Stimulated activated CD4-positive, alpha-beta T cell treated with anti-CD3 and anti-CD28 coated beads, Interleukin-1b, Interleukin-23, amount 100 ng/mL, for 48 hours (primary cell): ENCODE measurements around the gene DENND4A.
"Not testable (repeated sequence)": the region's sequence is repeated elsewhere in the genome, so short reads cannot be mapped to it uniquely, and the experiment has no call there.

Experiments
- DNase-seq: peaks from one replicate; pipeline ENCODE4 v3.0.0-alpha.2; 2020

The DENND4A gene

DNA sequence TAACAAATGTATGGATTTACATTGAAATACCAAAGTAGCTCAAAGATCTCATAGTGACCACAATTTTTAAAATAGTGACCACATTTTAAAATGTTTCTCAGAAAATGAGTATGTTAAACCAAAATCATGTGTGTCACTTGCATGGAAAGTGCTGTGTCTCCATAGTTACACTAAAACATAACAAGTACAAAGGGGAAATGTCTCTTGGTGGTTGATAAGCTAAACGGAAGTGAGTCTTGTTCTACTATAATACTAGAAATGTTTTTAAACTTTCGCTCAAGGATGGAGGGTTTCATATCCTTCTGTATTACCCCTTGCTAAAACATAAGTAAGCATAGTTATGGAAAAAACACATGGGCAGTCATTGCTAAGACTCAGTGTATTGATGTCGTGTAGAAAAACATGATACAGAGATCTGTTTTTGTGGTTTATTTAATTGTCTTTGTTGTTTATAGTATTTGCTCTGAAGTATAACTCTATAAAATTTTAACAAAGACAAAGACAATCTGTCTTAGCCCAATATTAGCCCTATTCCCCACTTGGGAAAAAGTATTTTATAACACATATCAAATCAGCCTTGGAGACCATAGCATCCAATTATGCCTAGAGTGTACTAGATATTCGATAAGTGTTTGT is 27.0 kb upstream of the DENND4A start:
- DNase-seq: no peak

DNA sequence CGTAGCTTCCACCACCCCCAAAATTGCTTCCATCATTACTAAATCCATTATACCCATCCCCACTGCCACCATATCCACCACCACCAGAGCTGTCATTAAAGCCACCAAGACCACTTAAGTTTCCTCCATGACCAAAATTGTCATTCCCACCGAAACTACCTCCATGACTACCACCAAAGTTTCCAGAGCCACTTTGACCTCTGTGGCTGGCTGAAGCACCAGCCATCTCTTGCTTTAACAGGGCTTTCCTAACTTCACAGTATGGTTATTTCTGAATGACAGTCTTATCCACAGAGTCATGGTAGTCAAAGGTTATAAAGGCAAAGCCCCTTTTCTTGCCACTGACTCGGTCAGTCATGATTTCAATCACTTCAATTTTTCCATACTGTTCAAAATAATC is 24.3 kb upstream of the DENND4A start:
- no peak for DNase-seq

DNA sequence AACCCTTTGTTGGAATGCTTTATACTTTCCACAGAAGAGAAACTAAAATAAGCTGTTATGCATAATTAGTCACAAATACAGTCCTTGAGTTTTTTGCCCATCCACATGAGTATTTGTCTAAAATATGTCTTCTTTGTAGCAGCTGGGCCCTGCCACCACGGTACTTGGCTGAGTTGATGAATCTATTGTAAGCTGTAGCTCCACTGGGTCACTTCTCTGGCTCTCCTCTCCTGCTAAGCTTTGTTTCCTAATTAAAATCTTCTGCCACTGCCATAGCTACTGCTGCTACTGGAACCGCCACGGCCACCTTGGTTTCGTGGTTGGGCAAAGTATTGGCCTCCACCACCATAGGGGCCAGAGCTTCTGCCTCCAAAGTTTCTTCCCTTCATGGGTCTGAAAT is 23.9 kb upstream of the DENND4A start:
- DNase-seq: not testable (repeated sequence)

DNA sequence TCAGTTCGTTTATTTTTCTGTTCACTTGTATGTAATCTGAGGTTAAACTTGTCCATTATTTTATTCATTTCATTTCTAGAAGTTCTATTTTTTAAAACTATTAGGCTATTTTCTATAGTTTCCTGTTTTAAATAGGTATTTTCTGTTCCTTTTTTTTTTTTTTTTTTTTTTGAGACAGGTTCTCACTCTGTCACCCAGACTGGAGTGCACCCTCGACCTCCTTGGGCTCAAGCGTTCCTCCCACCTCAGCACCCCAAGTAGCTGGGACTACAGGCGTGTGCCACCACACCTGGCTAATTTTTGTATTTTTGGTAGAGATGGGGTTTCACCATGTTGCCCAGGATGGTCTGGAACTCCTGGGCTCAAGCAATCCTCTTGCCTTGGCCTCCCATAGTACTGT is 22.2 kb upstream of the DENND4A start:
- not testable (repeated sequence) for DNase-seq

DNA sequence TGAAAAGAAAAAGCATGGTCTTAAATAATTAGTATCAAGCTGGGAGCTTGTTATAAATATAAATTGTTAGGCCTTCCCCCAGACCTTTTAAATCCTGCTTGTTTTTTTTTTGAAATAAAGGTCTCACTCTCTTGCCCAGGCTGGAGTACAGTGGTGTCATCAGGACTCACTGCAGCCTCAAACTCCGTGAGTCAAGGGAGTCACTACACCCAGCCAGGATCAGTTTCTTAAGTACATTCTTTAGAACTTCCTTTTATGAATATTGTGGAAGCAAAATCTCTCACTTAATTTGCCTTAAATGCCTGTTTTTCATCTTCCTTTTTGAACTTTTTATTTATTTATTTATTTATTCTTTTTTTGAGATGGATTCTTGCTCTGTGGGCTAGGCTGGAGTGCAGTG is 20.8 kb upstream of the DENND4A start:
- DNase-seq: no peak

DNA sequence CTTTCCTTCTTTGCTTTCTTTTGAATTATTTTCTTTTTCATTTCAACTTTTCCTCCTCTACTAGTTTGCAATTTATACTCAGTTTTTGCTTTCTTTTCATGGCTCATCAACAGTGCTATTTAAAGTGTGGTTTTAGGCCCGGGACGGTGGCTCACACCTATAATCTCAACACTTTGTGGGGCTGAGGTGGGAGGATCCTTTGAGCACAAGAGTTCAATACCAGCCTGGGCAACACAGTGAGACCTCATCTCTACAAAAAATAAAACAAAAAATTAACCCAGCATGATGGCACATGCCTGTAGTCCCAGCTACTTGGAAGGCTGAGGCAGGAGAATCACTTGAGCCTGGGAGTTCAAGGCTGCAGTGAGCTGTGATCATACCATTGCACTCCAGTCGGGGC is 20.4 kb upstream of the DENND4A start:
- no peak for DNase-seq

DNA sequence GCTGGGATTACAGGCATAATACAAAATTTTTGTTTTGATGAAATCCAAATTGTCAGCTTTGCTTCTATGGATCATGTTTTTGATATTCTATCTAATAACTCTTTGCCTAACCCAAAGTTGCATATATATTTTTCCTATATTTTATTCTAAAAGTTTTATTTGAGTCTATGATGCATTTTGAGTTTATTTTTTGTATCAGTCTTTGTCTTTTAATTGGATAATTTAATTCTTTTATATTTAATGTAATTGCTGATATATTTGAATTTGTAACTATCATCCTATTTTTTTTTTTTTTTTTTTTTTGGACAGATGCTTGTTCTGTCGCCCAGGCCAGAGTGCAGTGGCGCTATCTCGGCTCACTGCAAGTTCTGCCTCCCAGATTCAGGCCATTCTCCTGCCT is 19.7 kb upstream of the DENND4A start:
- no peak for DNase-seq

DNA sequence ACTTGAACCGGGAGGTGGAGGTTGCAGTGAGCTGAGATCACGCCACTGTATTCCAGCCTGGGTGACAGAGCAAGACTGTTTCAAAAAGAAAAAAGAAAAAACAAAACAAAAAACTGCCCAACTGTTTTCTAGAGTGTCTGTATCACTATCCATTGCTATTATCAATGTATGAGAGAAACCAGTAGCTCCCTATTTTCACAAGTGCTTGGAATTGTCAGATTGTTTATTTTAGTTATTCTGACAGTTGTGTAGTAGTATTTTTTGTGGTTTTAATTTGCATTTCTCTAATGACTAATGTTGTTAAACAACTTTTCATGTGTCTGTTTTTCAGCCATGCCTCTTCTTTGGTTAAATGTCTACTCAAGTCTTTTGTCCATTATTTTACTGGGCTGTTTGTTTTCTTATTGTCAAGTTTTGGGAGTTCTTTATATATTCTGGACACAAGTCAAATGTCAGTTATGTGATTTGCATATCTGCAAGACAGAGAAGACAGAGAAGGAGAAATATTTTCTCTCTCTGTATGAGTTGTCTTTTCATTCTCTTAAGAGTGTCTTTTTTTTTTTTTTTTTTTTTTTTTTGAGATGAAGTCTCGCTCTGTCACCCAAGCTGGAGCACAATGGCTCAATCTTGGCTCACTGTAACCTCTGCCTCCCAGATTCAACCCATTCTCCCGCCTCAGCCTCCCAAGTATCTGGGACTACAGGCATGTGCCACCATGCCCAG is 19.1 kb upstream of the DENND4A start:
- DNase-seq: not testable (repeated sequence)

DNA sequence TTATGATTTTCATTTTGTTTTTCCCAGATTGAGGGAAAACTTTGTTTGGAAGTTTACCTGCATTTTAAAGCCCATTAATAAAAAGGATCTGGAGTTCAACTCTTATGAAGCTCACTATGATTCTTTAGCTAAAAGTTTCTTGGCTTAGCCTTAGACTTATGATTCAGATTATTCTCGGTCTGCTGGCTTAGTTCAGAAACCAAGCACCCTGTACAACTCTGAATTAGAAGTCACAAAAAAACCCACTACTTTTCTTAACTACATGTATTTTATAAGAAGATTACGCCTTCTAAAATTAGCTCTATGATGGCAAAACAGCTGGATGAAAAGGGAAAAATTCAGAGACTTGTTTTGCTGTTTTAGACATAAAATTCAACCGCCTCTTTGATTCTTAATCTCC is 14.3 kb upstream of the DENND4A start:
- DNase-seq: no peak

DNA sequence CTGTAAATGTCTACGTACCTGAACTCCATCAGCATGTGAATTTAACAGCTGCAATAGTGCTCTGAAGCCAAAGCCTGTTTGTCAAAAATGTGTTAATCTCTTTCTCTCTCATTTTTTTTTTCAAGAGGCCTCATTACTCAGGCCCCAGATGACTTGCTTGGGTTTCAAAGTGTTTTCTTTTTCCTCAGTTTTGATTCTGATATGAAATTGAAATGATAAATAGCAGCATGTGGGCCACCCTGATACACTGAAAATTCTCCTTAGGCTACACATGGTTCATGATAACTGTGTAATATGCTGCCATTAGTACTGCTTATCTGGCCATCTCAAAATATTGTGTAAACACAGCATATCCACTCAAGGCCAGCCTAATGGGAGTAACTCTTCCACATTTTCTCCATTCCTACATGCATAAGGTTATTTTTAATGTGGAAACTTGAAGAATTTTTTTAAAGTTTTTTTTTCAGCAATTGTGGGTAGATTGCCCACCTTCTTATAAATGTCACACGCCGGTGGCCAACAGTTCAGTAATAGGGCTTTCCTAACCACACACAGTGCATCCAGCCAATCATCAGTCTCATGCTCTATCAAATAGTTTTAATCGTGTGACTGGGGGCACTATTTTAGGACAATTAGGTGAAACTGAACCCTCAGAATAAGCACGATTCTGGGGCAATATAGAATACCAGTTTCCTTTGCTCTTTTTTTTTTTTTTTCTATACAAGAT is 13.1 kb upstream of the DENND4A start:
- no peak for DNase-seq

DNA sequence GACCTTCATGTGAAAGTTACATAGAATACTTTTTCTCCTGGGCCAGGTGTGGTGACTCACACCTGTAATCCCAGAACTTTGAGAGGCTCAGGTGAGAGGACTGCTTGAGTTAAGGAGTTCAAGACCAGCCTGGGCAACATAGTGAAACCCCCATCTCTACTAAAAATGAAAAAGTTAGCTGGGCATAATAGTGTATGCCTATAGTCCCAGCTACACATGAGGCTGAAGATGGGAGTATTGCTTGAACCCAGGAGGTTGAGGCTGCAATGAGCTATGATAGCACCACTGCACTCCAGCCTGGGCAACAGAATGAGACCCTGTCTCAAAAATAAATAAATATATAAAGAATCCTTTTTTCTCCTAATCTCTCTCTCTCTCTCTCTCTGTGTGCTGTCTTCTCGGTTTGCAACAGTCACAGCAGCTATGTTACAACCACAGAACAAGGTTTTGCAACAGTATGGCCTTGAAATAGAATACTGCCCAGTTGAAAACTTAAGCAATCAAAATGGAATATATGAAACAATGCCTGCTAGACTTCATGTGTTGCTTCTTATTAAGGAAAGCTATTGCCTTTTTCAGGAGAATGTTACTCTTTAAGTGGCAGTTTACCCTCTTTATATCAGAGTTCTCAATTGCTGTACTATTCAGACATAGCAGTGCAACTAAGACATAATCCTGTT is 12.3 kb upstream of the DENND4A start:
- DNase-seq: no peak

DNA sequence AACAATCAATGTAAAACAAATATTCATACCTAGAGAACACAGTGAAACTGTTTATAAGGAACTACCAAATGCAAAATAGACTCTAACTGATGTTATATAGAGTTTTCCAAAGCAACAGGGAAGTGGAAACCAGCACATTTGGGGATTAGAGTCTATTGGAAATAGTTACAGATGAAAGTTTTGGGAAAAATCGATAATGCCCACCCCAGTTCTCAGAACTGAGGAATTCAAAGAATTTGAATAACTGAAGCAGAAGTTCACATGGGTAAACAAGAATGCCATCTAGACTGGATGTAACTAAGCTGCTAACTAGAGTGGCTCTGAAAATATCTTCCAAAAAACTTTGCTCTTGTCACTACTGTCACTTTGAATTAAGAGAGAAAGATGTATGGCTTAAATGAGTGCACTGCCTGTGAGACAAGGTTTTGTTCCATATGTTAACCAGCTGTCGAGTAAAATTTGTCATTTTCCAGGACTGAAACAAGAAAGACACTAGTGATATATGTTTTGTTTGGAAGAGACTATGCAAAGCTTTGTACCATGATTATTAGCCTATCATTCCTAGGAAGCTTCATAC is 9.2 kb upstream of the DENND4A start:
- DNase-seq: no peak

DNA sequence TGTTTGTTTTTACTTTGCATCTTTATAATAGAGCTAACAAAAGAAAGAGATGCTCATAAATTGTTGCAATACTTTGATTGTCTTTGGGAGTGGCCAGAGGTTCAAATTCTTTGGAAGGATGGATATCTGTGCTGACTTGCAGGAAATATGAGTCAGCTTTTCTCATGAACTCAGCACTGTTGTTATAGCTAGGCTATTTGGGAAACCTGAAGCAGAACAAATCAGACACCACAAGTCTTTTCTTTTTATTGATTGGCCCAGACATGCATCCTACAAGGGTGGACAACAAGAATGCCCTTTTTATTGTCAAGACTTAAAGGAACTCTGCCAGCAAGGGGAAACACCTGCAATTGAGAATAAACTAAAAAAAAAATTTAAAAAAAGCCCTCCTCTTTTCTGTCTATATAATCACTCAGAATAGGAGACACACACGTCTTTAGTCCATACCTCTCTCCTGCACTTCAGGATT is 4.6 kb upstream of the DENND4A start:
- DNase-seq: no peak

DNA sequence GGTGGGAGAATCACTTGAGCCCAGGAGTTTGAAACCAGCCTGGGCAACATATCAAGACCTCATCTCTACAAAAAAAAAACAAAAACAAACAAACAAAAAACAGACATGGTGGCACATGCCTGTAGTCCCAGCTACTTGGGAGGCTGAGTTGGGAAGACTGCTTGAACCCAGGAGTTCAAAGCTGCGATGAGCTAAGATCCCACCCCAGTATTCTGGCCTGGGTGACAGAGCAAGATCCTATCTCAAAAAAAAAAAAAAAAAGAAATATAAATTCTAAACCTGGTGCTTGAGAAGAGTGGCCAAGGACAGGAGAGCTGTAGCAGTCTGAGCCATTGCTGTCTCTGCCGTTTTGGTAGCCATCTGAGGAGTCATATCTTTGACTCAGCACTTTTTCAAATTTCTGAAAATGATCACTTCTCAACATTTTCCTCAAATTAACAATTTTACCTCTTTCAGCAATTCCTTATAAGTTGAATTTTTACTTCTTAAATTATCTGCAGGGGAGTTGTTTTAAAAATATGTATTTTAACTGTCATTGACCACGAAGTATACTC is 3.6 kb upstream of the DENND4A start:
- DNase-seq: no peak

DNA sequence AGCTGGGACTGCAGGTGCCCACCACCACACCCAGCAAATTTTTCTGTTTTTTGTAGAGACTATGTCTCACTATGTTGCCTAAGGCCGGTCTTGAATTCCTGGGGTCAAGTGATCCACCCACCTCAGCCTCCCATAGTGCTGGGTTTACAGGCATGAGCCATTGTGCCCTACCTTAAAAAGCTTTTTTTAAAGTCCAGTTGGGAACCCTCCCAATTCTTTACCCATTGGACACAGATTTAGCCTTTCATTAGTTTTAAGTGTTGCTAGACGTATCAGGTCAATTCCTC is 1.7 kb upstream of the DENND4A start:
- no peak for DNase-seq

DNA sequence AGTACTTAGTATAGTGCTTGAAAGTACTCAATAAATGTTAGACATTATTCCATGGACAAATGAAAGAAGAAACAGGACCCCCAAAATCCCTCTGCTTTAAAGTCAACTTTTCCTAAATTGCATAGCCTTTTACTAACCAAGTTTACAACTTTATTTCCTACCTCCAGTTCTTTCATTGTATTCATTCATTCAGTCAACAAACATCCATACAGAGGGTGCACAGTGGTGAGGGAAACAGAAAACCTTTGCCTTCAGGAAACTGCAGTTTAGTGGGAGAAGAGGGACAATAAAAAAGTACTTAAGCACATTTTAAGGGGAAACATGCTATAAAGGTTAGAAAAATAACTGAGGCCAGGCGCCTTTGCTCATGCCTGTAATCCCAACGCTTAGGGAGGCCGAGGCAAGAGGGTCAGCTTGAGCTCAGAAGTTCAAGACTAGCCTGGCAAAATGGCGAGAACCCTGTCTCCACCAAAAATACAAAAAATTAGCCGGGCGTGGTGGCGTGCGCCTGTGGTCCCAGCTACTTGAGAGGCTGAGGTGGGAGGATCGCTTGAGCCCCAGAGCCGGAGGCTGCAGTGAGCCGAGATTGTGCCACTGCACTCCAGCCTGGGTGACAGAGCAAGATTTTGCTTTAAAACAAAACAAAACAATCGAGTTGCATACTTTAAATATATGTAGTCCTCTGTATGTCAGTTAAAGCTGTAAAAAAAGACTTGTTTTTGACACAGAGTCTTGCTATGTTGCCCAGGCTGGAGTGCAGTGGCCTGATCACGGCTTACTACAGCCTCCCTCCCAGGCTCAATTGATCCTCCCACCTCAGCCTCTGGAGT is 1.1 kb upstream of the DENND4A start:
- no peak for DNase-seq

DNA sequence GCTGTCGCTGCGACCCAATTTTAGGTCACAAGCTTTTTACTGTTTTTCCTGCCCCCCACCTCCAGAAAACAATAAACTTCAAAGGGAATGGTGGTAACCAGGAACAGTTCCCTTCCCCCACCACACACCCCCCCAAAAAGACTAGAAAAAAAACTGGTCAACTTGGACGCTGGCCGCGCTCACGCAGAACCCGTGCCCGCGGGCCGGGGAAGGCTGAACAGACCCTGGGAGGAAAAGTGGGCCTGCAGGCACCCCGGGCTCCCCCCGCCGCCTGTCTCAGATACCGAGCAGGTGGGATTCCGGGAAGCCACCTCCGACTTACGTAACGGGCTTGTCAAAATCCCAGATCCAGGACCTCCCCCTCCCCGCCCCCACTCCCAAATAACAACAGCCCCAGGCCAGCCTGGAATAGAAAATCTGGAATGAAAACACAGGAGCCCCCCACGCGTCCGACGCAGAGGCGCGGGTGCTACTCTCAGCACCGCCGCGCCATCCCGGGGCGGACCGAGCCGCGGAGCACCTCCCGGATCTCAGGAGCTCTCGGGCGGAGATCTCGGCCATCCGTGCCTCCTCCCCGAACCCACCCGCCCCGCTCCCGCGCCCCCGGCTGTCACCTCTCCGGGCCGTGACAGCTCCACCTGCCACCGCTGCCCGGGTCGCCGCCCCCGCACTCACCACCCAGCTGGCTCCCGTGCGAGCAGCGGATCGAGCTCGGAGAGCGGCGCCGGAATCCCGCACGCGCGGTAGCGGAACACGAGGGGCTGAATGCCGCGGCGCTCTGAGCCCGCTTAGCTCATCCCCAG is 557 bp downstream of the DENND4A start:
- DNase-seq: peak; percentile 42

DNA sequence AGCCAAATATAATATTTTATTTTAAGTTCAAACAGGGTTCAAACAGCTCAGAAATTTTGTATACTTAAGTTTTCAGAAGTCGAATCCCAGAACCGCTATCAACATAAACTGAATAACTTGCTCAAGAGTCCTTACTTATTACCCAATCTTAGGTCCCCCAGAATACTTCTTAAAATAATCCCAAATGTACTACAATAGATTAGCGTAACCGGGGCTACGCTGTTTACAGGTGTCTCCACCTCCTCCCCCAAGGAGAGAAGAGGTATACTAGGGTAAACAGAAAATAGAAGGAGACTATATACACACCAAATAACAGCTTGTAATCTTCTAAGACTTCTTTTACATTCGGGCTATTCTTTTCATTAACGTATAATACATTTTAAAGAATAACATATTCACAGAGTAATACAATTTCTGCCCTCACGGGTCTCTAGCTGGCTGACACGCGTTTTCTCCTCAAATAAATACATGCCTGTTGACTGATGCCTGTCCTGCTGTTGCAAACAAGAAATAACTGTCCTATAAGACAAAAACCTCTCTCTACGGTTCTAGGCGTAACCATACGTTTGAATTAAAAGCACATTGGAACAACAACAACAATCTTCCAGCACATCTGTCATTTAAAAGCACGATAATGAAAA is 1.3 kb downstream of the DENND4A start:
- DNase-seq: no peak

DNA sequence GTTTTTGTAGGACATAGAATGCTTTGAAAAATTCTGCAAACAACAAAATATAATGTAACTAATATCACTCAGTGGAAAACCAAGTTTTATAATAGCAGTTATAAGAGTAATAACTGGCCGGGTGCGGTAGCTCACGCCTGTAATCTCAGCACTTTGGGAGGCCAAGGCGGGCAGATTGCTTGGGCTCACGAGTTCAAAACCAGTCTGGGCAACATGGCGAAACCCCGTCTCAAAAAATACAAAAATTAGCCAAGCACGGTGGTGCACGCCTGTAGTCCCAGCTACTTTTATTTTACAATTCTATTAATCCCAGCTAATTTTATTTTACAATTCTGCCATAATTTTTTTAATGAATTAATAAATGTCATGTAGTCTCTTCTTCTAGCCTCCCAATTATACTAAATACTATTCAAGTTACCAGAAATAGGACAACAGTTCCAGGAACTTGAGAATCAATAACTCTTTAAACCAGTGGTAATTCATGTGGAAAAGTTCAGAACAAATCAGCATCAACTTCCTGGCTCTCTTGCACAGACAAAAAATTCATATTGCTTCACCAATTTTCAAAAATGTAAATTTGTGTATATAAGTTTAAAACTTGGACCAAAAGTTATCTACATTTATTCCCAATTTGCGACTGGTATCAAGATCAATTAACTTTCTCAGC is 2.2 kb downstream of the DENND4A start:
- no peak for DNase-seq

DNA sequence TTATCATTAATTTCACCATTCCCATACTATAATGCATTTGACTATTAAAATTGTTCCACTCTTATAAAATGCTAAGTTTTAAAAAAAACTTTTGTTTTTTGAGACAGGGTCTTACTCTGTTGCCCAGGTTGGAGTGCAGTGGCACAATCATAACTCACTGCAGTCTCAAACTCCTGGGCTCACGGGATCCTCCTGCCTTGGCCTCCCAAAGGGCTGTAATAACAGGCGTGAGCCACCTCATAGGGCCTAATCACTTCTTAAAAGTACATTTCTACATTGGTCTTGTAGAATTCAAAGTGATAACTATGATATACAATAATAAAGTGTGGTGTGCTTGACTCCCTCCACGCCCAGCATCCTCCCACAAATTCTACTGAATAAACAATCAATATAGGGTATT is 3.0 kb downstream of the DENND4A start:
- DNase-seq: no peak
